ENCODE measurements around the gene CYP19A1.
"Not testable (repeated sequence)": the region's sequence is repeated elsewhere in the genome, so short reads cannot be mapped to it uniquely, and the experiment has no call there.

The CYP19A1 gene

GRCh38 chr15:51288143-51289065 lies 50.0 kb downstream of the CYP19A1 start:
- DNase-seq = no peak

DNA sequence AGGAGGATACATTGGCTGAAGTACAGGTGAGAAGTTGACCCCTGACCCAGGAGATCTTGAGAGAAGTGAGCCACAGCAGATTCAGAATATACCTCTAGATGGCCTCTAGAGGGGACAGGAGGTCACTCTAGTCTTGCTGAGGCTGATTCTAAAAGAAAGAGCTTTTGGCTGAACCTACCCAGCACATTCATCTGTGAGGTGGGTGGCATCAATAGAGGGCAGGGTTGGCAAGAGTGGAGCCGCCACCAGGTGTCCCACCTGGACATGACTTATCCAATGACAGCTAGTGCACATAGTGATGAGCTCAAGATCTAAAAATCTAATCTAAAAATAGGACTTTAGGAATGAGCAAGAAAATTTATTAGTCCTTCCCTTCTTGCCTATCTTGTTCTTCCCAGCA lies 51.6 kb downstream of the CYP19A1 start:
- DNase-seq = no peak

DNA sequence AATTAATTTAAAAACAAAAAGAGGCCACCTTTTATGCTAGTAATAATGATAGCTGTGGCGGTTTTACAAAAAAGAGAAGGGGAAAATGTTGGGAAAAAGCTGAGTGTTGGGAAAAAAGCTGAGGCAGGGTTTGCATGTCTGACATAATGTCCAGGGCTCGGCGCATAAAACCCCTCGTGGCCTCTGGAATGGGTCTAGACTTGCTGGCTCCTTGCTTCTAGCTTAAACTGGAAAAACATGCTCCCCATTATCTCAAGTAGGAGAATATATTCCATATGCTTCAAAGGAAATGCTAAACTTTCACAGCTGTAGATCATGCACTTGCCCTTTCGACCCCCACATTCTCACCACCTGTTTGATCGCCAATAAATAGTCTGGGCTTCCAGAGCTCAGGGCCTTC lies 53.0 kb downstream of the CYP19A1 start:
- DNase-seq = no peak

DNA sequence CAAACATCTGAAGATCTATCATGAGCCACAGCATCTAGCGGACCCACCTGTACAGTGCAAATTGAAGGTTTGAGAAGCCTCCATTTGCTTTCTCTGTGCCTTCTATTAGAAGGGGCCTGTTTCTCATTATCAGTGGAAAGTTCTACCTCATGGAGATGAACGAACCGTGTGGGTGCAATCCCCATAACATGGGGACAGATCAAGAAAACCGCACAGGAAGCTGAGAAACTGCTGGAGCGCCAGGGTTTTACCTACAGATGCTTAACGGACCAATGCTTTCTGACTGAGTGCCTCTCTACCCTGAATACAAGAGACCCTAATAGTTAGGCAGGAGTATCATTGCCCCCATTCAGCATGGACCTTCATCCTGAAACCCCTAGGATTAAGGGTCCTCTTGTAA lies 53.5 kb downstream of the CYP19A1 start:
- no peak for DNase-seq

- DNase-seq = no peak
Observed at GRCh38 chr15:51283026-51283425, 55.4 kb downstream of the CYP19A1 start.

GRCh38 chr15:51282241-51282640 lies 56.2 kb downstream of the CYP19A1 start:
- DNase-seq = not testable (repeated sequence)

DNA sequence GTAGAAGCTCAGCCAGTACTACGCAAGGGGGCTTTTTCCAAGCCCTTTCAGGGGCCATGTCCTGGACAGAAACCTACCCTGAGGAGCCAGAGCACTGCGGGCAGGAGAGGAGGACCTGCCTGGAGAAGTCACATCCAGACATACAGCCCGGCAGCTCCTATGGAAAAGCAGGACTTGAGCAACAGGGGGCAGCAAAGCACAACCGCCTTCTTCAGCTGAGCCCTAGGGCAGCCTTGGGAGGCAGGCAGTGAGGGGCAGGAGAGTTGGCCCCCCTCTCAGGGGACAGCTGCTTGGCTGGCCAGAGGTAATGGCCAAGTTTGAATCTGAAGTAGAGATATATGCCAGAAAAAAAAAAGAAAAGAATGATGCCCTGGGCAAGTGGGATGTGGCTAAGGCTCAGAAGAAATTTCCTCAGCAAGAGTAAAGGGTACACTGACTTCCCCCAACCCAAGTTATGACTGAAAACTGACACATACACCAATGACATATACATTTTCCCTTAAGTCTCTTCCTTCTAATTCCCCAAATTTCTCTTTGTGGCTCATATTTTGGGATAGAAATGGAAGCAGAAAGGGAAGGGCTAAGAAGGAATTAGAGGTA lies 56.9 kb downstream of the CYP19A1 start:
- DNase-seq = no peak

- DNase-seq = no peak
Observed at GRCh38 chr15:51280838-51281237, 57.6 kb downstream of the CYP19A1 start.

DNA sequence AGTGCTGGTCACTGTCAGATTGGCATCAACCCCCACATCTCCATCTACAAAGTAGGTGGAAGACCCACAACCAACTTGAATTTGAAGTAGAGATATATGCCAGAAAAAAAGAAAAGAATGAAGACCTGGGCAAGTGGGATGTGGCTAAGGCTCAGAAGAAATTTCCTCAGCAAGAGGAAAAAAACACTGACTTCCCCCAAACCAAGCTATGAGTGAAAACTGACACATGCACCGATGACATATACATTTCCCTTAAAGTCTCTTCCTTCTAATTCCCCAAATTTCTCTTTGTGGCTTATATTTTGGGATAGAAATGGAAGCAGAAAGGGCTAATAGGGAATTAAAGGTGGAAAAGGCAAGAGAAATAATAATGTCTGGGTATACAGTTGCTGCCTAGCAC lies 59.0 kb downstream of the CYP19A1 start:
- no peak for DNase-seq

DNA sequence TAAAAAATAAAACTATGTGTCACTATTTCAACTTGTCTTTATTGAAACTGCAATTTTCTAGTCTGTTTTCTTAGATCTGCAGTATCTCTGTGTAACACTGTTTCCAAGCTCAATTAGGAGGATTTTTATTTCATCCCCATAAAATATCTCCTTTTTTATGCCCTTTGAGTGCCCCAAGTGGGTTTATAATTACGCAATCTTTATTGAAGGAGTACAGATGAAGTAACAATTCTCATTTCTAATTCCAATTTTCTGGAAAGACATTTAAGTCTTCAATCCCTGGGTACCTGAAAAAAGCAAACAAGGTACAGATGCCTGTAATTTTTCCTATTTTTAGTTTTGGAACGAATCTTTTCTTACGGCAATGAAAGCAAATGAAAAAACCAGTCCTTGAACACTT lies 61.3 kb downstream of the CYP19A1 start:
- no peak for DNase-seq

DNA sequence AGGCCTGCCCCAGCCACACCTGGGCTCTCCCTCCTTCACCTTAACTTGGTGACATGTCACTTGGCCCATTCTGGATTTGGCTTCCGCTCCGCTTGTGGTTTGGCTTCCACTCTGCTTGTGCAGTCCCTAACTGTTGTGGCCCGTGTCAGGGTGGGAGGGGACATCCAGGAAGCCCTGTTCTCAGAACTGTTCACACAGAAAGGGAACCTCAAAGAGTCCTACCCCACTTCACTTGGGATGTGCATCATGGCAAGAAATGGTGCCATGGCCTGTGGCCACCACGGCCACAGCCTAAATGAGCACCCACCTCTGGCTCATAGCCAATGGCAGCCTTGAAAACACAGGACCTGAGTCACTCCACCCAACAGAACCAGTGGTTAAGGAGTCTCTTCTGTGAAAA lies 63.4 kb downstream of the CYP19A1 start:
- DNase-seq = no peak

DNA sequence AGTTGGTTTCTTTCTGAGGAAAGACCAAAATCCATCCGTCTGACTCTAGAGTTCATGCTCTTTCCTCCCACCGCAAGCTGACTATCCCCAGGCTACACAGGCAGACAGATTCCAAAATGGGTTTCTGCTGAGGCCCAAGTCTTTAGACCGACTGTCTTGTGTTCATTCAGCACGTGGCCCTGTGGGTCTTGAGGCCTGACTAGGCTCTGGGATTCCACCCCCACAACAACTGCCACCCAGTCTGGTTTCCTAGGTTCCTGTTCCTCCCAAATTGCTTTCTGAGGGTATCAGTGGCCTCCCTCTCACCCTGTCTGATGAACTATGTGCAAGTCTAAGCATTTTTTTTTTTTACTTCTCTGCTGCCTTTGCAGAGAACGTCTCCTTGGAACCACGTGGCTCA lies 67.7 kb downstream of the CYP19A1 start:
- DNase-seq = no peak

- DNase-seq = no peak
Observed at GRCh38 chr15:51269496-51269895, 68.9 kb downstream of the CYP19A1 start.

DNA sequence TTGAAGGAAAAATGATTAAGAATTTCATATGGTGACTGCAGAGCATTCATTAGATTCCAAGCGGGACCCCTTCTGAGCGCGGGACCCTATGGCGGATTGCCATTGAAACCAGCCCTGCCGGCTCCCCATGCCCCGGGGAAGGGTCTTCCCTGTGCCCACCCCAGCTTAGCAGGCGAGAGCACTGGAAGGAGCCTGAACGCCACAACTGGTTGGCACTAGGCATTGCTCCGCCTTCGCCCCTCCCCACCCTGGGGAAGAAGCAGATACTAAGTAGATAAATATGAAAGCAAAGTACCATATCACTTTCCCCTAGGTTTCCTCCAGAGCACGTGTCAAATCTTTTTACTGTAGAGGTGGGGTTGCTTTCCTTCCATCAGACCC lies 70.7 kb downstream of the CYP19A1 start:
- DNase-seq = no peak

GRCh38 chr15:51267051-51267702 lies 71.2 kb downstream of the CYP19A1 start:
- no peak for DNase-seq

DNA sequence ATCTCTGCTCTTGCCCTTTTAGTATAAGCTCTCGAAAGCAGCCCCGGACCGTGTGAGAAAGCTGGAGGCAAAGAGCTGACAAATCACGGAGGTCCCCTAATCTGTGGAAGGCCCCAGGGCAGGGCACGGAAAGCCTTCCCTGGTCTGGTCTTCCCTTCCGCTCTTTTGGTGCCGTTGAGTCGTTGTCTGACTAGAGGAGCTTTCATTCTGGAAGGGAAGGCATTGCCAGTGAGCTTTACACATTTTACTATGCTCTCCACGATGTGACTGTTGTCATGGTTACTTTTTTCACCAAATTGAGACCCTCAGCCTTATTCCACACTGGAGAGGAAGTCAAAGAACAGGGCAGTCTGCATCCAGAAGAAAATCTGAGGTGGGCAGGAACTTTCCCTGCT lies 71.7 kb downstream of the CYP19A1 start:
- no peak for DNase-seq

- no peak for DNase-seq
Observed at GRCh38 chr15:51265037-51265555, 73.3 kb downstream of the CYP19A1 start.

- DNase-seq = no peak
Observed at GRCh38 chr15:51263726-51264125, 74.7 kb downstream of the CYP19A1 start.

DNA sequence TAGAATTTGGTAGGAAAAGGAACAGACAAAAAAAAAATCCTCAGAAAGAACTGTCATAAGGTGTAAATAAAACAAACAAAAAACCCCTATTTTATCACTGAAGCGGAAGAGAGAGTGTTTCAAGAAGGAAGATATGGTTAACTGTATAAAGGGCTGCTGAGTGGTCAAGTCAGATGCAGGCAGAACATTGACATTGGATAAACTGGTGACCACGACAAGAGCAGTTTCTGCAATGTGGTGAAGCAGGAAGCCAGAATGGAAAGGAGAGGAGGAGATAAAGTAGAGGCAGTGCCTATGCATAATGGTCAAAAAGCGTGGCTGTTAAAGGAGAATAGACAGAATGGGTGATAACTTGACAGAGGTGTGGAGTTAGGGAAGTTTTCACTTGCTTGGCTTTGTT lies 75.3 kb downstream of the CYP19A1 start:
- no peak for DNase-seq

- no peak for DNase-seq
Observed at GRCh38 chr15:51262463-51262862, 75.9 kb downstream of the CYP19A1 start.

DNA sequence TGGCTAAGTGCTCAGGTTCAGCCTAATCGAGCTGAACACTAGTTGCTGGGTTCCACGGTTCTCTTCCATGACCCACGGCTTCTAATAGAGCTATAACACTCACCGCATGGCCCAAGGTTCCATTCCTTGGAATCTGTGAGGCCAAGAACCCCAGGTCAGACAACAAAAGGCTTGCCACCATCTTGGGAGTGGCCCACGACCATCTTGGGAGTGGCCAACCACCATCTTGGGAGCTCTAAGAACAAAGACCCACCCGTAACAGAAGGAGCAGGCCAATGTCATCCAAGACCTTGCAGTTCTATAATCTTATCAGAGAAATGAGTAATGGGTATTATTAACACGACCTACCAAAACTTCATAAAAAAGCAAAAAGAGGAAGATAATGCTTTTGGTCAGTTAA lies 77.3 kb downstream of the CYP19A1 start:
- DNase-seq = not testable (repeated sequence)

GRCh38 chr15:51260202-51260601 lies 78.2 kb downstream of the CYP19A1 start:
- no peak for DNase-seq

GRCh38 chr15:51255533-51255932 lies 82.9 kb downstream of the CYP19A1 start:
- no peak for DNase-seq

DNA sequence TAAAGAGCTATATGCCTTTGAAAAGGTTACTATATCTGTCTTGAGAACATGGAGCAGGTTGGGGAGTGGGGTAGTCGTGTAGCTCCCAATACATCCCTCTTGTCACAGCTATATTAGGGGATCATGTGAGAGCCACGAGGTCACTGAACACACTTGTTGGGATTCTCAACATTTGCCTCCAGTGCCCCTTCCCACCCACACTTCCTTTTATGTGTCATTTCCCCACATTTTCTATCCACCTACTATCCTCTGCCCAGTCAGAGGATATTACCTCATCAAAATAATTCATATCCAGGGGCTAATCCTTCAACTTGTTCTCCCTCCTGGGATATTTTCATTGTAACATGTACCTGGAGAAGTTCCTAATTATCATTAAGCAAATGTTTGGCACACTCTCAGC lies 85.0 kb downstream of the CYP19A1 start:
- DNase-seq = no peak
